Stimulated activated CD8-positive, alpha-beta memory T cell treated with anti-CD3 and anti-CD28 coated beads, Interleukin-15, amount 100 ng/mL, for 1 hour (primary cell): ENCODE measurements around the gene TTYH3.
"Not testable (repeated sequence)": the region's sequence is repeated elsewhere in the genome, so short reads cannot be mapped to it uniquely, and the experiment has no call there.

ENCODE experiments used
- DNase-seq: peaks from one replicate; pipeline ENCODE4 v3.0.0-alpha.2; 2020; ENCODE audit warnings: low read depth

Gene TTYH3

GRCh38 chr7:2631946-2632732, at the start of gene TTYH3:
TSS of gene TTYH3 (plus strand) at chr7:2631986. CDS start at chr7:2632156, 170 bp downstream.
- no peak for DNase-seq

- no peak for DNase-seq
Measured at GRCh38 chr7:2582006-2582735, 49.6 kb upstream of the TTYH3 start.

- no peak for DNase-seq
Measured at GRCh38 chr7:2583798-2584580, 47.8 kb upstream of the TTYH3 start.

GRCh38 chr7:2585446-2585845, 46.3 kb upstream of the TTYH3 start:
- no peak for DNase-seq

- DNase-seq: no peak
Measured at GRCh38 chr7:2586326-2587020, 45.3 kb upstream of the TTYH3 start.

GRCh38 chr7:2587134-2587533, 44.7 kb upstream of the TTYH3 start:
- DNase-seq: no peak

GRCh38 chr7:2587778-2588177, 44.0 kb upstream of the TTYH3 start:
- DNase-seq: no peak

GRCh38 chr7:2589341-2589740, 42.4 kb upstream of the TTYH3 start:
- DNase-seq: no peak

GRCh38 chr7:2589941-2590340, 41.8 kb upstream of the TTYH3 start:
- DNase-seq: not testable (repeated sequence)

GRCh38 chr7:2592375-2592865, 39.4 kb upstream of the TTYH3 start:
- no peak for DNase-seq

GRCh38 chr7:2593036-2593727, 38.6 kb upstream of the TTYH3 start:
- no peak for DNase-seq

GRCh38 chr7:2594599-2594998, 37.2 kb upstream of the TTYH3 start:
- DNase-seq: no peak

GRCh38 chr7:2595258-2595860, 36.4 kb upstream of the TTYH3 start:
- DNase-seq: no peak

GRCh38 chr7:2596464-2597272, 35.1 kb upstream of the TTYH3 start:
- no peak for DNase-seq

- no peak for DNase-seq
Measured at GRCh38 chr7:2597273-2597640, 34.5 kb upstream of the TTYH3 start.

GRCh38 chr7:2598154-2598823, 33.5 kb upstream of the TTYH3 start:
- no peak for DNase-seq

GRCh38 chr7:2601065-2601464, 30.7 kb upstream of the TTYH3 start:
- no peak for DNase-seq

GRCh38 chr7:2601907-2602306, 29.9 kb upstream of the TTYH3 start:
- no peak for DNase-seq

- no peak for DNase-seq
Measured at GRCh38 chr7:2602406-2603043, 29.3 kb upstream of the TTYH3 start.
